Measurements from ENCODE around the gene COG5. TPM values are rescaled to one million over a fixed set of nuclear protein-coding genes. Genes with fewer than 3 reads are reported as not detected.

Gene COG5
- total and polyA plus RNA-seq, 2 of the 8 experiments (the other 6 are each of a cell fraction or from before 2014, with no cell fraction given) = 10.5 to 28.1 TPM

GRCh38 chr7:107396081-107396480 lies 167.6 kb downstream of the COG5 start (continued):
- TF ChIP-seq EGR1 (IDR thresholded peaks at IDR 0.05; ENCODE audit: borderline replicate concordance, low read depth, low read length) = no peak
- TF ChIP-seq JUN (IDR thresholded peaks at IDR 0.05; ENCODE audit: low read depth, low read length) = no peak
- TF ChIP-seq YY1 (IDR thresholded peaks at IDR 0.05; ENCODE audit: low read depth, low read length) = no peak
- no peak for TF ChIP-seq GTF2F1 (IDR thresholded peaks at IDR 0.05; ENCODE audit: borderline replicate concordance, low read depth, low read length)
- no peak for TF ChIP-seq CBX5 (IDR thresholded peaks at IDR 0.05; ENCODE audit: low read depth, low read length)
- no peak for TF ChIP-seq SP4 (IDR thresholded peaks at IDR 0.05; ENCODE audit: low read length)
- TF ChIP-seq RBBP5 (IDR thresholded peaks at IDR 0.05; ENCODE audit: borderline replicate concordance, low read depth, low read length) = no peak
- no peak for TF ChIP-seq SUZ12 (IDR thresholded peaks at IDR 0.05; ENCODE audit: low read length)
